Measurements from ENCODE around the gene CCDC18. TPM values are rescaled to one million over a fixed set of nuclear protein-coding genes. Genes with fewer than 3 reads are reported as not detected.

CCDC18 gene
- total and polyA plus RNA-seq, 2 experiments from 2014 or later, result 16.3 to 47.9 TPM

DNA sequence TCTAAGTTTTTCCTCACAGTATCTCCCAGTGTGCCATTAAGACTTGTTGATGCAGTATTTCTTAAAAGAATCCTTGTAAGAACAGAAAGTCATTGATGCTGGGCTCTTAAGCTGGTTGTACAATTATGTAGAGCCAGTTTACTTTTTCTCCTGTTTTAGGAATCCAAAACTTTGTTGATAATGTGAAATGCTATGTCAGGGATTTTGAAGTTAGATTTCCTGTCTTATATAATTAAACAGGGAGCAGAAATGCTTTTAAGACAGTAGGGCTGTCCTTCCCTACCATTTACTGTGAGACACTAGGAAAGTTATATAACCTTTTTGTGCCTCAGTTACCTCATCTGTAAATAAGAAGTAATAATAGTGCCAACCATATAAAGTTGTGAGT is 26.0 kb downstream of the CCDC18 start:
- Mint-ChIP-seq H3K4me3 (no peak overlapping the region), H3K36me3 (ENCODE audit: low read depth) (peaks cover 35% of the 10 kb centered on the region), H3K9me3 (no peaks in the 10 kb centered on the region), H3K27ac (no peak overlapping the region), H3K4me1 (no peaks in the 10 kb centered on the region), H3K27me3 (ENCODE audit: insufficient read depth, low read depth, poor library complexity) (no peaks in the 10 kb centered on the region)
- H3K79me2 ChIP-seq (replicated peaks; ENCODE audit: insufficient read depth), result no peaks in the 10 kb centered on the region
- no peak overlapping the region for H3K4me3 ChIP-seq
- DNase-seq (ENCODE audit: low spot score), result no peak
- no peaks in the 10 kb centered on the region for H4K20me1 ChIP-seq (replicated peaks; ENCODE audit: insufficient read depth)
- no peak overlapping the region for H3K4me2 ChIP-seq
- no peak overlapping the region for H3K27ac ChIP-seq (ENCODE audit: low read depth)
- peaks cover 20% of the 10 kb centered on the region; the same call in 1 of the 2 replicates for H3K36me3 ChIP-seq (ENCODE audit: insufficient read depth)
- ATAC-seq, result no peak
- no peaks in the 10 kb centered on the region for H3K4me1 ChIP-seq (ENCODE audit: insufficient read depth)
- H3K27me3 ChIP-seq (ENCODE audit: insufficient read depth), result no peaks in the 10 kb centered on the region
- no peaks in the 10 kb centered on the region for H3K9me2 ChIP-seq (ENCODE audit: insufficient read depth)
- H2AFZ ChIP-seq, result no peak overlapping the region
- H3F3A ChIP-seq (replicated peaks; ENCODE audit: low read depth), result no peaks in the 10 kb centered on the region
- TF ChIP-seq CREB1 (CRISPR knock-in tag; IDR thresholded peaks at IDR 0.05; ENCODE audit: low read depth), result no peak
- TF ChIP-seq ZNF114 (CRISPR knock-in tag; IDR thresholded peaks at IDR 0.05), result no peak
- TF ChIP-seq, protein P1, sequence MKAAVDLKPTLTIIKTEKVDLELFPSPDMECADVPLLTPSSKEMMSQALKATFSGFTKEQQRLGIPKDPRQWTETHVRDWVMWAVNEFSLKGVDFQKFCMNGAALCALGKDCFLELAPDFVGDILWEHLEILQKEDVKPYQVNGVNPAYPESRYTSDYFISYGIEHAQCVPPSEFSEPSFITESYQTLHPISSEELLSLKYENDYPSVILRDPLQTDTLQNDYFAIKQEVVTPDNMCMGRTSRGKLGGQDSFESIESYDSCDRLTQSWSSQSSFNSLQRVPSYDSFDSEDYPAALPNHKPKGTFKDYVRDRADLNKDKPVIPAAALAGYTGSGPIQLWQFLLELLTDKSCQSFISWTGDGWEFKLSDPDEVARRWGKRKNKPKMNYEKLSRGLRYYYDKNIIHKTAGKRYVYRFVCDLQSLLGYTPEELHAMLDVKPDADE (IDR thresholded peaks at IDR 0.05), result no peak
- no peak for TF ChIP-seq NANOG (IDR thresholded peaks at IDR 0.05; ENCODE audit: borderline replicate concordance)

DNA sequence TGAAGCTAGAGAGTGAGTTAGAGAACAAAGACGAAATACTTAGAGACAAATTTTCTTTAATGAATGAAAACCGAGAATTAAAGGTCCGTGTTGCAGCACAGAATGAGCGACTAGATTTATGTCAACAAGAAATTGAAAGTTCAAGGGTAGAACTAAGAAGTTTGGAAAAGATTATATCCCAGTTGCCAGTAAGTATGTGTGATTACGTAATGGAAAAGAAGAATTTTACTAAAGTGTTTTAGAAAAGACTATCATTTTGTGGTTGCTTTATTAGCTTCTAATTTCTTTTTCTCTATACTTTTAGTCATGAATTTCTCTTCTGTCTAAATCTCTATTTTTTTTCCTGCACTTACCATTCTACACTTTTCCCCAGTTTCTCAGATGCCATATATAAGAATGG is 26.7 kb downstream of the CCDC18 start:
- Histone ChIP-seq H3K36me3 (ENCODE audit: insufficient read depth) (peaks cover 15% of the 10 kb centered on the region; the same call in 1 of the 2 replicates), H3K4me1 (ENCODE audit: insufficient read depth) (no peaks in the 10 kb centered on the region), H3K4me3 (no peak overlapping the region), H3K27ac (ENCODE audit: low read depth) (no peak overlapping the region), H2AFZ (no peak overlapping the region), H3K79me2 (replicated peaks; ENCODE audit: insufficient read depth) (no peaks in the 10 kb centered on the region), H3K4me2 (no peak overlapping the region), H3K9me2 (ENCODE audit: insufficient read depth) (no peaks in the 10 kb centered on the region), H4K20me1 (replicated peaks; ENCODE audit: insufficient read depth) (no peaks in the 10 kb centered on the region), H3K27me3 (ENCODE audit: insufficient read depth) (no peaks in the 10 kb centered on the region), H3F3A (replicated peaks; ENCODE audit: low read depth) (no peaks in the 10 kb centered on the region)
- no peak overlapping the region for H3K4me3 Mint-ChIP-seq
- no peaks in the 10 kb centered on the region for H3K27me3 Mint-ChIP-seq (ENCODE audit: insufficient read depth, low read depth, poor library complexity)
- H3K27ac Mint-ChIP-seq, result no peak overlapping the region
- TF ChIP-seq POLR2AphosphoS5 (IDR thresholded peaks at IDR 0.05; ENCODE audit: low read depth), result no peak
- H3K4me1 Mint-ChIP-seq, result no peaks in the 10 kb centered on the region
- DNase-seq (ENCODE audit: low spot score) (no peak), ATAC-seq (no peak)
- no peaks in the 10 kb centered on the region for H3K9me3 Mint-ChIP-seq
- peaks cover 35% of the 10 kb centered on the region for H3K36me3 Mint-ChIP-seq (ENCODE audit: low read depth)

DNA sequence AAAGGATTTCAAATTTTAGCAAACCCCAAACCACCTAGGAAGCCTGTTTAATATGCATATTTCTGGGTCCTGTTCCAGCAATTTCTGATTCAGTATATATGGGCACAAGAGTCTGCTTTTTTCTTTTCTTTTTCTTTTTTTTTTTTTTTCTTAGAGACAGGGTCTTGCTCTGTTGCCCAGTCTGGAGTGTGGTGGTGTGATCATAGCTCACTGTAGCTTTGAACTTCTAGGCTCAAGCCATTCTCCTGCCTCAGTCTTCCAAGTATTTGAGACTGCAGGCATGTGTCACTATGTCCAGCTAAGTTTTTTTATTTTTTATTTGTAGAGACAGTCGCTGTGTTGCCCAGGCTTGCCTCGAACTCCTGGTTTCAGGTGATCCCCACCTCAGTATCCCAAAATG is 34.8 kb downstream of the CCDC18 start:
- Histone ChIP-seq H3K36me3 (ENCODE audit: insufficient read depth) (peaks cover 7% of the 10 kb centered on the region; the same call in 1 of the 2 replicates), H3K4me1 (ENCODE audit: insufficient read depth) (no peaks in the 10 kb centered on the region), H3K9me2 (ENCODE audit: insufficient read depth) (no peaks in the 10 kb centered on the region), H3K27ac (ENCODE audit: low read depth) (no peak overlapping the region), H4K20me1 (replicated peaks; ENCODE audit: insufficient read depth) (no peaks in the 10 kb centered on the region), H3K4me2 (no peak overlapping the region), H3F3A (replicated peaks; ENCODE audit: low read depth) (no peaks in the 10 kb centered on the region), H3K27me3 (ENCODE audit: insufficient read depth) (no peaks in the 10 kb centered on the region), H2AFZ (no peak overlapping the region), H3K79me2 (replicated peaks; ENCODE audit: insufficient read depth) (no peaks in the 10 kb centered on the region), H3K4me3 (no peak overlapping the region)
- Mint-ChIP-seq H3K27me3 (ENCODE audit: insufficient read depth, low read depth, poor library complexity) (peaks cover 5% of the 10 kb centered on the region), H3K27ac (no peak overlapping the region), H3K4me1 (no peaks in the 10 kb centered on the region), H3K9me3 (no peaks in the 10 kb centered on the region), H3K36me3 (ENCODE audit: low read depth) (peaks cover 72% of the 10 kb centered on the region), H3K4me3 (no peak overlapping the region)
- DNase-seq (ENCODE audit: low spot score), result no peak
- no peak for ATAC-seq
- TF ChIP-seq POLR2AphosphoS5 (IDR thresholded peaks at IDR 0.05; ENCODE audit: low read depth), result no peak
- no peak for TF ChIP-seq STAT1 (IDR thresholded peaks at IDR 0.05; ENCODE audit: unreplicated experiment)
- TF ChIP-seq, protein P2, sequence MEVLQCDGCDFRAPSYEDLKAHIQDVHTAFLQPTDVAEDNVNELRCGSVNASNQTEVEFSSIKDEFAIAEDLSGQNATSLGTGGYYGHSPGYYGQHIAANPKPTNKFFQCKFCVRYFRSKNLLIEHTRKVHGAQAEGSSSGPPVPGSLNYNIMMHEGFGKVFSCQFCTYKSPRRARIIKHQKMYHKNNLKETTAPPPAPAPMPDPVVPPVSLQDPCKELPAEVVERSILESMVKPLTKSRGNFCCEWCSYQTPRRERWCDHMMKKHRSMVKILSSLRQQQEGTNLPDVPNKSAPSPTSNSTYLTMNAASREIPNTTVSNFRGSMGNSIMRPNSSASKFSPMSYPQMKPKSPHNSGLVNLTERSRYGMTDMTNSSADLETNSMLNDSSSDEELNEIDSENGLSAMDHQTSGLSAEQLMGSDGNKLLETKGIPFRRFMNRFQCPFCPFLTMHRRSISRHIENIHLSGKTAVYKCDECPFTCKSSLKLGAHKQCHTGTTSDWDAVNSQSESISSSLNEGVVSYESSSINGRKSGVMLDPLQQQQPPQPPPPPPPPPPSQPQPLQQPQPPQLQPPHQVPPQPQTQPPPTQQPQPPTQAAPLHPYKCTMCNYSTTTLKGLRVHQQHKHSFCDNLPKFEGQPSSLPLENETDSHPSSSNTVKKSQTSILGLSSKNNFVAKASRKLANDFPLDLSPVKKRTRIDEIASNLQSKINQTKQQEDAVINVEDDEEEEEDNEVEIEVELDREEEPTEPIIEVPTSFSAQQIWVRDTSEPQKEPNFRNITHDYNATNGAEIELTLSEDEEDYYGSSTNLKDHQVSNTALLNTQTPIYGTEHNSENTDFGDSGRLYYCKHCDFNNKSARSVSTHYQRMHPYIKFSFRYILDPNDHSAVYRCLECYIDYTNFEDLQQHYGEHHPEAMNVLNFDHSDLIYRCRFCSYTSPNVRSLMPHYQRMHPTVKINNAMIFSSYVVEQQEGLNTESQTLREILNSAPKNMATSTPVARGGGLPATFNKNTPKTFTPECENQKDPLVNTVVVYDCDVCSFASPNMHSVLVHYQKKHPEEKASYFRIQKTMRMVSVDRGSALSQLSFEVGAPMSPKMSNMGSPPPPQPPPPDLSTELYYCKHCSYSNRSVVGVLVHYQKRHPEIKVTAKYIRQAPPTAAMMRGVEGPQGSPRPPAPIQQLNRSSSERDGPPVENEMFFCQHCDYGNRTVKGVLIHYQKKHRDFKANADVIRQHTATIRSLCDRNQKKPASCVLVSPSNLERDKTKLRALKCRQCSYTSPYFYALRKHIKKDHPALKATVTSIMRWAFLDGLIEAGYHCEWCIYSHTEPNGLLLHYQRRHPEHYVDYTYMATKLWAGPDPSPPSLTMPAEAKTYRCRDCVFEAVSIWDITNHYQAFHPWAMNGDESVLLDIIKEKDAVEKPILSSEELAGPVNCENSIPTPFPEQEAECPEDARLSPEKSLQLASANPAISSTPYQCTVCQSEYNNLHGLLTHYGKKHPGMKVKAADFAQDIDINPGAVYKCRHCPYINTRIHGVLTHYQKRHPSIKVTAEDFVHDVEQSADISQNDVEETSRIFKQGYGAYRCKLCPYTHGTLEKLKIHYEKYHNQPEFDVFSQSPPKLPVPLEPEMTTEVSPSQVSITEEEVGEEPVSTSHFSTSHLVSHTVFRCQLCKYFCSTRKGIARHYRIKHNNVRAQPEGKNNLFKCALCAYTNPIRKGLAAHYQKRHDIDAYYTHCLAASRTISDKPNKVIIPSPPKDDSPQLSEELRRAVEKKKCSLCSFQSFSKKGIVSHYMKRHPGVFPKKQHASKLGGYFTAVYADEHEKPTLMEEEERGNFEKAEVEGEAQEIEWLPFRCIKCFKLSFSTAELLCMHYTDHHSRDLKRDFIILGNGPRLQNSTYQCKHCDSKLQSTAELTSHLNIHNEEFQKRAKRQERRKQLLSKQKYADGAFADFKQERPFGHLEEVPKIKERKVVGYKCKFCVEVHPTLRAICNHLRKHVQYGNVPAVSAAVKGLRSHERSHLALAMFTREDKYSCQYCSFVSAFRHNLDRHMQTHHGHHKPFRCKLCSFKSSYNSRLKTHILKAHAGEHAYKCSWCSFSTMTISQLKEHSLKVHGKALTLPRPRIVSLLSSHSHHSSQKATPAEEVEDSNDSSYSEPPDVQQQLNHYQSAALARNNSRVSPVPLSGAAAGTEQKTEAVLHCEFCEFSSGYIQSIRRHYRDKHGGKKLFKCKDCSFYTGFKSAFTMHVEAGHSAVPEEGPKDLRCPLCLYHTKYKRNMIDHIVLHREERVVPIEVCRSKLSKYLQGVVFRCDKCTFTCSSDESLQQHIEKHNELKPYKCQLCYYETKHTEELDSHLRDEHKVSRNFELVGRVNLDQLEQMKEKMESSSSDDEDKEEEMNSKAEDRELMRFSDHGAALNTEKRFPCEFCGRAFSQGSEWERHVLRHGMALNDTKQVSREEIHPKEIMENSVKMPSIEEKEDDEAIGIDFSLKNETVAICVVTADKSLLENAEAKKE (CRISPR knock-in tag; IDR thresholded peaks at IDR 0.05), result no peak
